H1 (cell line): ENCODE results near the gene CDC45. TPM values are rescaled to one million over a fixed set of nuclear protein-coding genes. Genes with fewer than 3 reads are reported as not detected.

Experiments
- CTCF ChIA-PET: fragments of 300-600 bp; sonication (Branson Sonifier 250); formaldehyde crosslinking; loops from one replicate; lab custom pipeline; 2021; ENCODE audit not compliant: partially characterized antibody; lab: Charles Lee
- POLR2A ChIA-PET: fragments of 300-600 bp; sonication (Branson Sonifier 250); formaldehyde crosslinking; loops from one replicate; lab custom pipeline; 2021; ENCODE audit warnings: inconsistent platforms; ENCODE audit not compliant: partially characterized antibody; lab: Charles Lee
- DNase-seq, 2 experiments: peaks; one replicate each; pipeline versions ENCODE4 v3.0.0 to v3.0.0-alpha.2; 2010 to 2022; ENCODE audit warnings: low spot score in 2 of 2, low read depth in 1 of 2, mixed read lengths in 1 of 2
- FAIRE-seq: peaks from 2 replicates; lab custom pipeline; 2011; peaks lifted over from hg19 to GRCh38; lab: Jason Lieb, UNC
- H2AFZ ChIP-seq: 2 replicates; pipeline ENCODE4 v1.8.1; 2012; ENCODE audit warnings: low read length, inconsistent platforms
- H2AK5ac ChIP-seq: 2 replicates; pipeline ENCODE4 v1.6.1; 2013; ENCODE audit warnings: low read depth, low read length
- H2BK120ac ChIP-seq: replicated peaks from 2 replicates; pipeline ENCODE3; 2013; ENCODE audit warnings: low read depth, low read length, inconsistent platforms
- H2BK12ac ChIP-seq: 2 replicates; pipeline ENCODE4 v1.6.1; 2013; ENCODE audit warnings: low read depth, low read length
- H2BK15ac ChIP-seq: 2 replicates; pipeline ENCODE4 v1.6.1; 2013; ENCODE audit warnings: low read length
- H2BK20ac ChIP-seq: 2 replicates; pipeline ENCODE4 v1.6.1; 2013; ENCODE audit warnings: low read length
- H2BK5ac ChIP-seq: 2 replicates; pipeline ENCODE4 v1.6.1; 2013; ENCODE audit warnings: low read depth, low read length
- H3K14ac ChIP-seq: 2 replicates; pipeline ENCODE4 v1.6.1; 2013; ENCODE audit warnings: inconsistent platforms; ENCODE audit not compliant: insufficient read length
- H3K18ac ChIP-seq: 2 replicates; pipeline ENCODE4 v1.6.1; 2013; ENCODE audit warnings: low read length; ENCODE audit errors: extremely low read depth
- H3K23ac ChIP-seq: 2 replicates; pipeline ENCODE4 v1.6.1; 2013; ENCODE audit warnings: inconsistent platforms; ENCODE audit not compliant: insufficient read length
- H3K23me2 ChIP-seq: 2 replicates; pipeline ENCODE4 v1.6.1; 2013; ENCODE audit warnings: low read depth, low read length
- H3K27ac ChIP-seq: 2 replicates; pipeline ENCODE4 v1.6.1; 2011; ENCODE audit warnings: low read depth, low read length, inconsistent platforms
- H3K27me3 ChIP-seq, 4 experiments: replicated peaks in 1 of 4; 1 replicate in 1 of 4; 2 replicates in 3 of 4; pipeline versions ENCODE4 v1.6.1 to v1.8.1; 2011 to 2013; ENCODE audit warnings: low read length in 3 of 4, mild to moderate bottlenecking in 3 of 4, inconsistent platforms in 2 of 4, mixed read lengths in 2 of 4, moderate library complexity in 1 of 4; ENCODE audit not compliant: control insufficient read depth in 3 of 4, insufficient read depth in 3 of 4; ENCODE audit errors: extremely low read depth in 1 of 4
- H3K36me3 ChIP-seq, 4 experiments: 2 replicates each; pipeline versions ENCODE4 v1.6.1 to v1.8.1; 2011 to 2013; ENCODE audit warnings: mild to moderate bottlenecking in 4 of 4, low read length in 3 of 4, moderate library complexity in 2 of 4, control low read depth in 1 of 4, inconsistent platforms in 1 of 4; ENCODE audit not compliant: insufficient read depth in 4 of 4, control insufficient read depth in 2 of 4
- H3K4ac ChIP-seq: replicated peaks from 2 replicates; pipeline ENCODE3; 2013; ENCODE audit warnings: low read length, low read depth, mixed read lengths, inconsistent platforms; ENCODE audit not compliant: insufficient read length
- H3K4me1 ChIP-seq, 4 experiments: replicated peaks in 1 of 4; 1 replicate in 1 of 4; 2 replicates in 3 of 4; pipeline versions ENCODE4 v1.6.1 to v1.8.1; 2011 to 2013; ENCODE audit warnings: low read length in 3 of 4, inconsistent platforms in 2 of 4, mixed read lengths in 1 of 4; ENCODE audit not compliant: insufficient read depth in 4 of 4, control insufficient read depth in 3 of 4
- H3K4me2 ChIP-seq, 2 experiments: 2 replicates each; pipeline versions ENCODE4 v1.6.1 to v1.8.1; 2011 to 2013; ENCODE audit warnings: low read depth in 2 of 2, low read length in 2 of 2, control low read depth in 1 of 2, inconsistent platforms in 1 of 2, mild to moderate bottlenecking in 1 of 2; ENCODE audit not compliant: insufficient read depth in 1 of 2
- H3K4me3 ChIP-seq, 4 experiments: fragments of 200-600, 300-600 bp in 1 of 4; sonication (generic), shearing (Covaris generic), sonication (Bioruptor Twin) in 1 of 4; 2 replicates each; pipeline versions ENCODE4 v1.5.1 to v1.8.1; 2011 to 2016; ENCODE audit warnings: low read length in 4 of 4, low read depth in 3 of 4, control low read depth in 2 of 4, inconsistent platforms in 2 of 4, mild to moderate bottlenecking in 2 of 4, mixed read lengths in 1 of 4, moderate library complexity in 1 of 4; ENCODE audit not compliant: insufficient read depth in 2 of 4; ENCODE audit errors: extremely low read depth in 1 of 4
- H3K56ac ChIP-seq: replicated peaks from 2 replicates; pipeline ENCODE3; 2013; ENCODE audit warnings: low read depth, mild to moderate bottlenecking, mixed read lengths, low read length, inconsistent platforms; ENCODE audit not compliant: insufficient read length
- H3K79me1 ChIP-seq: 2 replicates; pipeline ENCODE4 v1.6.1; 2013; ENCODE audit warnings: low read depth, low read length, control low read depth
- H3K79me2 ChIP-seq, 2 experiments: 2 replicates each; pipeline versions ENCODE4 v1.6.1 to v1.8.1; 2012 to 2013; ENCODE audit warnings: low read length in 2 of 2, mild to moderate bottlenecking in 2 of 2, inconsistent platforms in 1 of 2; ENCODE audit not compliant: insufficient read depth in 2 of 2, control insufficient read depth in 1 of 2
- H3K9ac ChIP-seq, 4 experiments: replicated peaks in 1 of 4; 1 replicate in 1 of 4; 2 replicates in 3 of 4; pipeline versions ENCODE4 v1.6.1 to v1.8.1; 2011 to 2013; ENCODE audit warnings: low read depth in 3 of 4, low read length in 3 of 4, control low read depth in 2 of 4, mild to moderate bottlenecking in 2 of 4, moderate library complexity in 2 of 4, inconsistent platforms in 1 of 4; ENCODE audit errors: extremely low read depth in 1 of 4
- H3K9me3 ChIP-seq, 2 experiments: 2 replicates each; pipeline versions ENCODE4 v1.6.1 to v1.8.1; 2012 to 2013; ENCODE audit warnings: mild to moderate bottlenecking in 2 of 2, moderate library complexity in 2 of 2, control low read depth in 1 of 2, inconsistent platforms in 1 of 2, low read depth in 1 of 2, low read length in 1 of 2, mixed read lengths in 1 of 2; ENCODE audit not compliant: insufficient read depth in 2 of 2
- H4K20me1 ChIP-seq, 2 experiments: replicated peaks in 1 of 2; 2 replicates each; pipeline versions ENCODE3 to v1.8.1; 2011 to 2013; ENCODE audit warnings: inconsistent platforms in 2 of 2, low read length in 2 of 2, mild to moderate bottlenecking in 1 of 2; ENCODE audit not compliant: insufficient read depth in 2 of 2, control insufficient read depth in 1 of 2
- H4K5ac ChIP-seq: 2 replicates; pipeline ENCODE4 v1.6.1; 2013; ENCODE audit warnings: low read length, low read depth, mixed read lengths, inconsistent platforms; ENCODE audit not compliant: insufficient read length
- H4K8ac ChIP-seq: 2 replicates; pipeline ENCODE4 v1.8.0; 2013; ENCODE audit warnings: mild to moderate bottlenecking, moderate library complexity, low read length, inconsistent platforms; ENCODE audit not compliant: insufficient read depth; ENCODE audit errors: extremely low read depth
- H4K91ac ChIP-seq: replicated peaks from 2 replicates; pipeline ENCODE3; 2013; ENCODE audit warnings: low read length, mixed read lengths, inconsistent platforms; ENCODE audit not compliant: insufficient read length
- CTCF ChIP-seq, 3 experiments: IDR thresholded peaks; 1 replicate in 2 of 3; 2 replicates in 1 of 3; pipeline versions ENCODE4 v1.5.1 to v1.6.1; 2011; ENCODE audit warnings: low read length in 3 of 3, mild to moderate bottlenecking in 3 of 3, inconsistent platforms in 2 of 3, low read depth in 1 of 3, moderate library complexity in 1 of 3; ENCODE audit not compliant: insufficient read depth in 1 of 3; ENCODE audit errors: control extremely low read depth in 1 of 3
- EGR1 ChIP-seq: IDR thresholded peaks from 2 replicates; pipeline ENCODE4 v1.6.1; 2011; ENCODE audit warnings: low read depth, low read length, borderline replicate concordance
- EZH2 ChIP-seq: fragments of 200-600 bp; sonication (generic); IDR thresholded peaks from 2 replicates; pipeline ENCODE4 v1.7.1; 2012; ENCODE audit warnings: low read depth, mild to moderate bottlenecking, moderate library complexity, low read length, inconsistent platforms; ENCODE audit not compliant: severe bottlenecking
- HDAC6 ChIP-seq: IDR thresholded peaks from one replicate; pipeline ENCODE4 v1.7.1; 2012; ENCODE audit warnings: low read depth, mild to moderate bottlenecking, inconsistent platforms, low read length, moderate library complexity
- KDM4A ChIP-seq: IDR thresholded peaks from one replicate; pipeline ENCODE4 v1.7.1; 2012; ENCODE audit warnings: low read depth, mild to moderate bottlenecking, moderate library complexity, low read length, inconsistent platforms; ENCODE audit not compliant: severe bottlenecking
- NRF1 ChIP-seq: IDR thresholded peaks from 2 replicates; pipeline ENCODE4 v1.6.1; 2011; ENCODE audit warnings: mild to moderate bottlenecking, low read depth, low read length, improper control_type of control experiment
- POLR2A ChIP-seq, 2 experiments: IDR thresholded peaks; 1 replicate in 1 of 2; 2 replicates in 1 of 2; pipeline ENCODE4 v1.6.1; 2011; ENCODE audit warnings: low read depth in 2 of 2, low read length in 2 of 2, mild to moderate bottlenecking in 2 of 2; ENCODE audit errors: control extremely low read depth in 1 of 2
- POU5F1 ChIP-seq: IDR thresholded peaks from 2 replicates; pipeline ENCODE4 v1.6.1; 2011; ENCODE audit warnings: low read depth, mild to moderate bottlenecking, low read length, moderate library complexity
- RFX5 ChIP-seq: IDR thresholded peaks from 2 replicates; pipeline ENCODE4 v1.6.1; 2011; ENCODE audit warnings: low read depth, low read length, improper control_type of control experiment, borderline replicate concordance
- SP1 ChIP-seq: IDR thresholded peaks from 2 replicates; pipeline ENCODE4 v1.6.1; 2011; ENCODE audit warnings: low read depth, low read length
- SP2 ChIP-seq: IDR thresholded peaks from 2 replicates; pipeline ENCODE4 v1.6.1; 2012; ENCODE audit warnings: mild to moderate bottlenecking, low read length, inconsistent platforms
- SP4 ChIP-seq: IDR thresholded peaks from 2 replicates; pipeline ENCODE4 v1.6.1; 2012; ENCODE audit warnings: low read length, inconsistent platforms
- TEAD4 ChIP-seq: IDR thresholded peaks from 2 replicates; pipeline ENCODE4 v1.6.1; 2012; ENCODE audit warnings: low read depth, low read length, inconsistent platforms, mixed read lengths
- WGBS, 2 experiments: shearing (Covaris generic) in 1 of 2; methylation state at CpG; one replicate each; pipeline versions ENCODE4 v1.1.6 to v1.1.7; 2013 to 2015; ENCODE audit warnings: low lambda C conversion rate in 2 of 2, mixed read lengths in 2 of 2, inconsistent platforms in 1 of 2, low coverage in 1 of 2, missing lambda C conversion rate in 1 of 2; ENCODE audit not compliant: insufficient replicate concordance in 2 of 2, insufficient coverage in 1 of 2, insufficient read length in 1 of 2; ENCODE audit errors: extremely low coverage in 1 of 2, missing lambda C conversion rate in 1 of 2; 5-methylcytosine and 5-hydroxymethylcytosine counted together
- polyA plus RNA-seq, 7 experiments: library from polyadenylated mRNA; depleted of rRNA in 3 of 7; stranded (reverse) in 5 of 7; unstranded in 2 of 7; fragments of >200 nt in 5 of 7; fragments of 200-250 nt in 2 of 7; gene quantifications; 1 replicate in 5 of 7; 2 replicates in 1 of 7; 4 replicates in 1 of 7; pipeline versions ENCODE4 v1.2.1 to v1.2.3, GENCODE V29; 2011 to 2013; ENCODE audit warnings: missing spikeins in 2 of 7, mixed read lengths in 2 of 7
- total RNA-seq: library from RNA; stranded (reverse); fragmentation: NEBNext Ultra II Directional; extraction: Animal tissue kit (Norgen Biotek cat#: 25700); gene quantifications from 2 replicates; pipeline ENCODE4 v1.2.1, GENCODE V29; 2021

The CDC45 gene
- total and polyA plus RNA-seq, 2 of the 8 experiments (the other 6 are each of a cell fraction or from before 2014, with no cell fraction given): 31.9 to 37.7 TPM

GRCh38 chr22:19499880-19500242, 20.1 kb downstream of the CDC45 start:
- Histone ChIP-seq H4K5ac (no peak overlapping the region), H3K14ac (no peak overlapping the region), H3K56ac (no peak overlapping the region), H3K79me2 (no peaks in the 10 kb centered on the region), H2BK5ac (no peak overlapping the region), H2BK12ac (no peak overlapping the region), H2BK15ac (no peak overlapping the region), H3K4me2 (no peak overlapping the region), H3K9ac (no peak overlapping the region), H3K9me3 (no peaks in the 10 kb centered on the region), H3K79me1 (no peaks in the 10 kb centered on the region), H4K20me1 (peaks cover 0 to 7% of the 10 kb centered on the region in 2 experiments), H3K23me2 (no peaks in the 10 kb centered on the region), H4K91ac (no peak overlapping the region), H3K27ac (no peak overlapping the region), H3K27me3 (no peaks in the 10 kb centered on the region), H3K18ac (no peak overlapping the region), H3K4me3 (no peak overlapping the region), H4K8ac (no peak overlapping the region), H2AFZ (no peak overlapping the region), H3K4ac (no peak overlapping the region), H3K36me3 (peaks cover 7 to 31% (median 16%) of the 10 kb centered on the region in 4 experiments; a peak in 7 of 8 replicates), H2BK120ac (no peak overlapping the region), H3K23ac (no peak overlapping the region), H3K4me1 (no peaks in the 10 kb centered on the region; a peak in 2 of 7 replicates), H2BK20ac (no peak overlapping the region), H2AK5ac (no peak overlapping the region)
- WGBS, 2 experiments: 96% methylated on average over 4 of the region's 4 CpGs; no CpG with 5 or more reads in 1 of the 2 experiments
- DNase-seq: no peak
- no peak for FAIRE-seq
- CTCF ChIA-PET: interaction anchor here (2.6 to 3.6 kb wide), 2 partner anchors 130 to 180 kb away, joined by 6 to 21 read pairs; no protein-coding TSS in a partner anchor
- POLR2A ChIA-PET: interaction anchor here (2.5 kb wide), 1 partner anchor 20 kb away, joined by 7 read pairs; the partner anchor contains the start of gene CDC45
- TF ChIP-seq KDM4A (no peak), RFX5 (no peak), TEAD4 (no peak), SP1 (no peak), SP4 (no peak), HDAC6 (no peak), CTCF (IDR thresholded peaks at IDR 0.05; ENCODE audit: control extremely low read depth in 1 of 3, insufficient read depth in 1 of 3, low read depth in 1 of 3, low read length in 3 of 3) (no peak), NRF1 (no peak), EGR1 (no peak), SP2 (no peak), POLR2A (IDR thresholded peaks at IDR 0.05; ENCODE audit: control extremely low read depth in 1 of 2, low read depth in 2 of 2, low read length in 2 of 2) (no peak), POU5F1 (no peak), EZH2 (no peak)
